ENCODE data around the gene WDR38. TPM values are rescaled to one million over a fixed set of nuclear protein-coding genes. Genes with fewer than 3 reads are reported as not detected.
"Not testable (repeated sequence)": the region's sequence is repeated elsewhere in the genome, so short reads cannot be mapped to it uniquely, and the experiment has no call there.

Gene WDR38
- polyA plus RNA-seq, 1 donor (not counting 4 experiments of a cell fraction or from before 2014, with no cell fraction given), result not detected

DNA sequence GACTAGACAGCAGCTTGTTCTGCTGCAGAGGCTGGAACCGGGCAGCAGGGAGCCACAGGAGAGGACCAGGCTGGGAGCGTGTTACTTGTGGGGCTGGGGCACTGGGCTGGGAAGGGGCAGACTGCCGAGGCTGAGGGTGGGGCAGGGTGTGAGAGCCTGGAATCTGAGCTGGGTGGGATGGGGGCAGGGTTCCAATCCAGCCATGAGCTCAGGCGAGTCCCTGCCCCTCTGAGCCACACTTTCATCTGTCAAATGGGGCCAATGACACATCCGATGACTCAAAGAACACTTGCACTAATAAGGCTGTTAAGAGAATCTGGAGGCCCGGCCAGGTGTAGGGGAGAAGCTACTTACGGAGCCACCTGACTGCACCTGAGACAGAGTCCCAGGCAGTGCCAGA is 18.7 kb upstream of the WDR38 start:
- Histone ChIP-seq H4K20me1 (ENCODE audit: control insufficient read depth, extremely low read depth, insufficient read depth, low read length) (no peaks in the 10 kb centered on the region), H3K9ac (ENCODE audit: control insufficient read depth, extremely low read depth, insufficient read depth, low read length) (peak overlapping the region; percentile 31), H3K4me3 (ENCODE audit: control insufficient read depth in 2 of 3, extremely low read depth in 1 of 3, insufficient read depth in 2 of 3, low read depth in 1 of 3, low read length in 3 of 3) (no peak overlapping the region), H3K27ac (ENCODE audit: control insufficient read depth, insufficient read depth, low read length) (no peak overlapping the region), H3K36me3 (ENCODE audit: control insufficient read depth in 2 of 2, extremely low read depth in 1 of 2, insufficient read depth in 2 of 2, low read length in 2 of 2) (no peaks in the 10 kb centered on the region), H3K4me1 (ENCODE audit: control insufficient read depth, extremely low read depth, insufficient read depth, low read length) (peaks cover 22% of the 10 kb centered on the region), H2AFZ (ENCODE audit: control insufficient read depth, low read length) (no peak overlapping the region), H3K79me2 (ENCODE audit: control insufficient read depth, insufficient read depth, low read length) (no peaks in the 10 kb centered on the region), H3K4me2 (ENCODE audit: control insufficient read depth, extremely low read depth, insufficient read depth, low read depth, low read length) (peak overlapping the region; percentile 58), H3K9me3 (ENCODE audit: control insufficient read depth, low read depth, low read length) (no peaks in the 10 kb centered on the region), H3K9me1 (ENCODE audit: control insufficient read depth, extremely low read depth, insufficient read depth, low read length) (no peaks in the 10 kb centered on the region), H3K27me3 (ENCODE audit: control insufficient read depth, extremely low read depth, insufficient read depth, low read length) (no peaks in the 10 kb centered on the region)
- FAIRE-seq (peak; percentile 94), DNase-seq (ENCODE audit: low read depth, low spot score) (peak; percentile 96)
- TF ChIP-seq, protein P1, sequence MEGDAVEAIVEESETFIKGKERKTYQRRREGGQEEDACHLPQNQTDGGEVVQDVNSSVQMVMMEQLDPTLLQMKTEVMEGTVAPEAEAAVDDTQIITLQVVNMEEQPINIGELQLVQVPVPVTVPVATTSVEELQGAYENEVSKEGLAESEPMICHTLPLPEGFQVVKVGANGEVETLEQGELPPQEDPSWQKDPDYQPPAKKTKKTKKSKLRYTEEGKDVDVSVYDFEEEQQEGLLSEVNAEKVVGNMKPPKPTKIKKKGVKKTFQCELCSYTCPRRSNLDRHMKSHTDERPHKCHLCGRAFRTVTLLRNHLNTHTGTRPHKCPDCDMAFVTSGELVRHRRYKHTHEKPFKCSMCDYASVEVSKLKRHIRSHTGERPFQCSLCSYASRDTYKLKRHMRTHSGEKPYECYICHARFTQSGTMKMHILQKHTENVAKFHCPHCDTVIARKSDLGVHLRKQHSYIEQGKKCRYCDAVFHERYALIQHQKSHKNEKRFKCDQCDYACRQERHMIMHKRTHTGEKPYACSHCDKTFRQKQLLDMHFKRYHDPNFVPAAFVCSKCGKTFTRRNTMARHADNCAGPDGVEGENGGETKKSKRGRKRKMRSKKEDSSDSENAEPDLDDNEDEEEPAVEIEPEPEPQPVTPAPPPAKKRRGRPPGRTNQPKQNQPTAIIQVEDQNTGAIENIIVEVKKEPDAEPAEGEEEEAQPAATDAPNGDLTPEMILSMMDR (optimal IDR thresholded peaks at IDR 0.05 in 1 of 3, IDR thresholded peaks at IDR 0.05 in 1 of 3, conservative IDR thresholded peaks at IDR 0.05 in 1 of 3; ENCODE audit: extremely low read depth in 1 of 3, insufficient read depth in 2 of 3, low read length in 3 of 3), result no peak
- no peak for TF ChIP-seq EZH2 (IDR thresholded peaks at IDR 0.05; ENCODE audit: low read length)
- dilution Hi-C loops (cut with MboI; ENCODE audit: extremely low pct_ligation_motif_present, low sequenced_read_pairs), result no loop called here

DNA sequence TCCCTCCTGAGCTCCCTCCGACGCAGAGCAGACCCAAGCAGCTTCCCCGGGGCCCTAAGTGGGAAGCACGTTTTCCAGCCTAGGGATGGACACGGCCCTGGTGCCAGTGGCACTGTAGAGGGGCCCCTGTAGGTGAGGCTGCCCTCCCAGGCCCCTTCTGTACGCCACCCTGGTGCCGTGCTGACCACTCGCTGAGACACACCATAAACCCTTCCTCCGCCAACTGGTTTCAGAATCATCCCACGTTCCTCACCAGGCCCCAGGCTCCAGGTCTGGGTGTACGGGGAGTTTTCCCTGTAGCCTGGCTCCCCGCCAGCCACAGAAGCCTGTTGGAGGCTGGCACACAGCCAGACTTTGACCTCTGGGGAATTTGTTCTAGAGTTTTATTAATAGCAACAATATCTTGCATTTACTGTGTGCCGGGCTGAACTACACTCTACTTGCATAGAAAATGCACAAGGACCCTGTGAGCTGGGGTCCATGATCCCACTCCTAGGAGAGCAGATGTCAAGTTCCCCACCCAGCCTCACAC is 18.2 kb upstream of the WDR38 start:
- dilution Hi-C loops (cut with MboI; ENCODE audit: extremely low pct_ligation_motif_present, low sequenced_read_pairs), result no loop called here
- Histone ChIP-seq H3K27ac (ENCODE audit: control insufficient read depth, insufficient read depth, low read length) (no peak overlapping the region), H3K9ac (ENCODE audit: control insufficient read depth, extremely low read depth, insufficient read depth, low read length) (no peak overlapping the region)

DNA sequence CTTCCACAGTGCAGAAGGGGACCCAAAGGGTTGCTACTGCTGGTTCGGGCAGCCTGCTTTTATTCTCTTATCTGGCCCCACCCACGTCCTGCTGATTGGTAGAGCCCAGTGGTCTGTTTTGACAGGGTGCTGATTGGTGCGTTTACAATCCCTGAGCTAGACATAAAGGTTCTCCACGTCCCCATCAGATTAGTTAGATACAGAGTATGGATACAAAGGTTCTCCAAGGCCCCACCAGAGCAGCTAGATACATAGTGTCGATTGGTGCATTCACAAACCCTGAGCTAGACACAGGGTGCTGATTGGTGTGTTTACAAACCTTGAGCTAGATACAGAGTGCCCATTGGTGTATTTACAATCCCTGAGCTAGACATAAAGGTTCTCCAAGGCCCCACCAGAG is 15.1 kb upstream of the WDR38 start:
- FAIRE-seq; H3K27me3 ChIP-seq (ENCODE audit: control insufficient read depth, extremely low read depth, insufficient read depth, low read length); H4K20me1 ChIP-seq (ENCODE audit: control insufficient read depth, extremely low read depth, insufficient read depth, low read length); H3K4me2 ChIP-seq (ENCODE audit: control insufficient read depth, extremely low read depth, insufficient read depth, low read depth, low read length); DNase-seq (ENCODE audit: low read depth, low spot score); dilution Hi-C loops (cut with MboI; ENCODE audit: extremely low pct_ligation_motif_present, low sequenced_read_pairs); H3K9me1 ChIP-seq (ENCODE audit: control insufficient read depth, extremely low read depth, insufficient read depth, low read length); H2AFZ ChIP-seq (ENCODE audit: control insufficient read depth, low read length); H3K4me3 ChIP-seq (ENCODE audit: control insufficient read depth in 2 of 3, extremely low read depth in 1 of 3, insufficient read depth in 2 of 3, low read depth in 1 of 3, low read length in 3 of 3); H3K9me3 ChIP-seq (ENCODE audit: control insufficient read depth, low read depth, low read length); H3K27ac ChIP-seq (ENCODE audit: control insufficient read depth, insufficient read depth, low read length); H3K9ac ChIP-seq (ENCODE audit: control insufficient read depth, extremely low read depth, insufficient read depth, low read length); H3K36me3 ChIP-seq (ENCODE audit: control insufficient read depth in 2 of 2, extremely low read depth in 1 of 2, insufficient read depth in 2 of 2, low read length in 2 of 2); H3K79me2 ChIP-seq (ENCODE audit: control insufficient read depth, insufficient read depth, low read length): not testable (repeated sequence)
- H3K4me1 ChIP-seq (ENCODE audit: control insufficient read depth, extremely low read depth, insufficient read depth, low read length), result peaks cover 15% of the 10 kb centered on the region

More for the DNA sequence above, 18.2 kb upstream of the WDR38 start:
- Histone ChIP-seq H3K27me3 (ENCODE audit: control insufficient read depth, extremely low read depth, insufficient read depth, low read length) (no peaks in the 10 kb centered on the region), H3K9me1 (ENCODE audit: control insufficient read depth, extremely low read depth, insufficient read depth, low read length) (no peaks in the 10 kb centered on the region), H3K4me1 (ENCODE audit: control insufficient read depth, extremely low read depth, insufficient read depth, low read length) (peaks cover 22% of the 10 kb centered on the region), H4K20me1 (ENCODE audit: control insufficient read depth, extremely low read depth, insufficient read depth, low read length) (no peaks in the 10 kb centered on the region), H3K9me3 (ENCODE audit: control insufficient read depth, low read depth, low read length) (no peaks in the 10 kb centered on the region), H2AFZ (ENCODE audit: control insufficient read depth, low read length) (no peak overlapping the region), H3K4me3 (ENCODE audit: control insufficient read depth in 2 of 3, extremely low read depth in 1 of 3, insufficient read depth in 2 of 3, low read depth in 1 of 3, low read length in 3 of 3) (no peak overlapping the region), H3K79me2 (ENCODE audit: control insufficient read depth, insufficient read depth, low read length) (no peaks in the 10 kb centered on the region), H3K4me2 (ENCODE audit: control insufficient read depth, extremely low read depth, insufficient read depth, low read depth, low read length) (peak overlapping the region; percentile 58), H3K36me3 (ENCODE audit: control insufficient read depth in 2 of 2, extremely low read depth in 1 of 2, insufficient read depth in 2 of 2, low read length in 2 of 2) (no peaks in the 10 kb centered on the region)
- FAIRE-seq (no peak), DNase-seq (ENCODE audit: low read depth, low spot score) (no peak)
- TF ChIP-seq EZH2 (IDR thresholded peaks at IDR 0.05; ENCODE audit: low read length), result no peak
- TF ChIP-seq, protein P1 (optimal IDR thresholded peaks at IDR 0.05 in 1 of 3, IDR thresholded peaks at IDR 0.05 in 1 of 3, conservative IDR thresholded peaks at IDR 0.05 in 1 of 3; ENCODE audit: extremely low read depth in 1 of 3, insufficient read depth in 2 of 3, low read length in 3 of 3), result no peak

All from keratinocyte (primary cell).